Posterior cingulate gyrus (tissue), 11 donors: ENCODE measurements around the gene EDA.

Experiments
- DNase-seq, 10 donors: peaks; one replicate each; pipeline versions ENCODE4 v3.0.0 to v3.0.0-alpha.2; 2020 to 2021; ENCODE audit warnings: mixed read lengths in 3 of 10
- intact Hi-C: fragments of 100-400 bp; cut with DNase I; formaldehyde crosslinking; loops from one replicate; pipeline ENCODE4 v1.15.1; 2023

The EDA gene

DNA sequence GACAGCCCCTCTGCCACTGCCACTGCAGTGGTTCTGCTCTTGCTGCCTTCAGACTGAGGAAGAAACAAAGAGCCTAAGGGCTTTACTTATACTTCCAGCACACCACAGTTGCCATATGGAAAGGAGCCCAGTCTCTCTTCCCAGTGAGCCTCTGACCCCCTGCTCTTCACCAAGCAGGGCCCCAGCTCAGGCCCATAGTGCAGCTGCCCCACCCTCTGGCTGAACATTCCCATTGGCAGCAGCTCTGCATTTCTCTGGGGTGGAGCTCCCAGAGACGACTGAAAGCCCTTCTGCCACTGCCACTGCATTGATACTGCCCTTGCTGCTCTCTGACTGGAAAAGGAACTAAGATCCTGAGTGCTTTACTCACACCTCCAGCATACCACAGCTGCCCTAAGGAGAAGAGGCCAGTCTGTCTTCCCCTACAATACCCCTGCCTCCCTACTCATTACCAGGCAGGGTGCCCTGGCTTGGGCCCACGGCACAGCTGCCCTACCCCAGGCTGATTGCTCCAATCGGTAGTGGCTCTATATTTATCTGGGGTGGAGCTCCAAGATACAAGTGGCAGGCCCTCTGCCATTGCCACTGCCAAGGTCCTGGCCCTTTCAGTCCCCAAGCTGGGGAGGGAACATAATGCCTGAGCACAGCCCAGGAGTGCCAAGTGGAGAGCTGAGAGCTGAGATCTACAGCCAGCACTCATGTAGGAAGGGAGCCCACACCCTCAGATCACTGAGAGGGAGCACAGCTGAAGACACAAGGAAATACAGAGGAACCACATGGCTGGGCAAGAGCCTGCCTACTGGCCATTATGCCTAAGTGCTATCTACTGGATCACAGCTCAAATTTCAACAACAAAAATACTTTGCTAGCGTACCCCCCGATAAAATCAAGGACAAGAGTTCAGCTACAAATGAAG is 397.8 kb downstream of the EDA start:
- intact Hi-C loops, result no loop called here
- no peak for DNase-seq

DNA sequence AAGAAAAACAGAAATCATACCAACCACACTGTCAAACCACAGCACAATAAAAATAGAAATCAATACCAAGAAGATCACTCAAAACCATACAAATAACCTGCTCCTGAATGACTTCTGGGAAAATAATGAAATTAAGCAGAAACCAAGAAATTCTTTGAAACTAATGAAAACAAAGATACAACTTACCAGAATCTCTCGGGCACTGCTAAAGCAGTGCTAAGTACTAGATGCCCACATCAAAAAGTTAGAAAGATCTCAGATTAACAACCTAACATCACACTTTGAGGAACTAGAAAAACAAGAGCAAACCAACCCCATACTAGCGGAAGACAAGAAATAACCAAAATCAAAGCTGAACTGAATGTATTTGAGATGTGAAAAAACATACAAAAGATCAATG is 400.6 kb downstream of the EDA start:
- DNase-seq, result no peak
- intact Hi-C loops, result no loop called here

DNA sequence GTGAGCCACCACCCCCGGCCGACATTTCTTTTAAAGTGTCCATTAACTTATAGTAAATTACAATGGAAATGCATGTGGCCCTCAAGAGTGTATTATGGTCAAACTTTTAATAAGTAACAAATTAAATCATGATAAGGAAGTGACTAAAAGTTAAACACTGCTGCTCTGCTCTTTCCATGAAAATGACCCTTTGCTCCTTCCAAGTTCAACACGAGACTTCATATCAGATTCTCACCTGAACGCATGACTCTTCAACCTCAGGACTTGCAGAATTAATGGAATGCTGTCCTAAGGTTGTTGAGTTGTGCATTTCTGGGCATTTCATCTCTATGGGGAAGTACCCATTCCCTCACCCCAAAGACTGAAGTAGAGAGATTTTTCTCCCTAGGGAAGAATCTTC is 406.7 kb downstream of the EDA start:
- DNase-seq, result no peak
- intact Hi-C loops, result no loop called here

DNA sequence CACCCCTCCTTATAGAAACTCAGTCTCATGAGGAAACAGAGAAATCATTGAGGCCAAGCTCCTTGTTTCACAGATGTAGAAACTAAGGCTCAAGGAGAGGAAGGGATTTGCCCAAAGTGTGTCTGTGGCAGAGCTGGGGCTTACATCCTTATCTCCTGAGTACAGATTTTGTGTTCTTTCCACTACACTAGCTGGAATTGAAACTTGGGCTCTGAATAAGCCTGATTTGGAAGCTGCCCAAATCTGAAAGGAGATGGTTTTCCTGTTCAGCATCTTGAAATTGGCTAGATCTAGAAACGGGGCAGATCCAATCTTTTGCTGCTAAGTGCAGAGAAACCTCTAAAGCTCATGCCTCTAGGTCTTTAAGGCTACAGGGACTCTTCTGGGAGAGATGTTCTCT is 409.6 kb downstream of the EDA start:
- no peak for DNase-seq
- intact Hi-C loops, result no loop called here

DNA sequence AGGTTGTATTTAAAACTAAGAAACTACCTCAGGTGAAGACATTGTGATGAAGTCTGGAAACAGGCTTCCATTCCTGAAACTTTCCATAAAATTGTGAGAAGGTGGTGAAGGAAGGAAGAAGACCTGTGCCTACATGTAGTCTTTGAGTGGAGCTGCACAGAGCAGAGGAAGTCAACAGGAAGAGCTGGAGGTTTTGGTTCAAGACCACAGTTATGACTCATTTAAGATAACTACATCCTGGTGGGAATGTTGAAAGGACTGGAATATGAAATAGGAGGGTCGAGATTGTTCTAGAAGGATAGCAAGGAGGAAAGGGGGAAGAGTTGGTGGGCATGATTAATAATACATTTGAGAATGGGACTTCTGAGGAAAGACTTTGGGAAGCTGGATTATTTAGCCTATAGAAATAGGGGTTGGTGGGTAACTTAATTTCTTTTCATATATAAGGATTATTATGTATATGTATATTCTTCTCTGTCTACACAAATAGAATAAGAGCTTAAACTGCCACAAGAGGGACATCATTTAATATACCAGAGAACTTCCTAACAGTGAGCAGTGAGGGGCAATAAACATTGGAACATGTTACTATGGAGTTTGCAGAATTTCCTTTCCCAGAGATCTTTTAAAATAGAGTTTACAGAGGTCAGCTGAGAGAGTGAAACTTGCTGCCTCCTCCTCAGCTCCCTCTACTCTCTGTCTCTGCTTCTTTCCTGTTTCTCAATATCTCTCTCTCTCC is 410.4 kb downstream of the EDA start:
- DNase-seq, result no peak
- intact Hi-C loops, result no loop called here

DNA sequence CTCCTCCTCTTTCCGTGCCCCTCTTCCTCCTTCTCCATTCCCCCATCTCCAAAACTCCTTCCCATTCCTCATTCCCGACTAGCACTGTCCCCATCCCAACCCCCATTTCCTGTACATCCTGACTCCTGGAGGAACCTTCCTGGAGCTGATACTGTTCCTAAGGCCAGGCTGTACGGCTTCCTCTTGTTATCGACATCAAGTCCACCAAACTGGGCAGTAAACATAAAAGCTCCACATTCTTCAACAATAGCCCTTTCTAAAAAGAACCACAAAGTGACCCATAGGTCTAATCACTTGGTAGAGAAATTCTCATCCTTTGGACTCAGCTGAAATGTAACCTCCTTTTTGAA is 410.9 kb downstream of the EDA start:
- no peak for DNase-seq

DNA sequence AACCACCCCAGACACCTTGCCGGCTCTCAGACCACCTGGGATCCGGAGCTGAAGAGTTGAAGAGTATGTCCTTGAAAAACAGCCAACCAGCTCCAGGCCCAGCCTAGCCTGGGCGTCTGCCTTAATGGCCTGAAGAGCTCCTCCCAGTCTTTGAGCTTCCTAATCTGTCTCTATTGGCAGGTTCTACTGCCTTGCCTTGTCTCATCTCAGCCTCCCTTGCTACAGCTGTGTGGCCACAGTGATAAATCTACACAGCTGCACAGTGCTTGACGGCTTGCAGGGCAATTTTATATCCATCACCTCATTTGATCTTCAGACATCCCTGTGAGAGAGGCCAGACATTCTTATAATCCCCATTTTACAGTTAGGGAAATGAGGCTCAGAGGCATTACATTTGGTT is 413.9 kb downstream of the EDA start:
- no peak for DNase-seq
- intact Hi-C loops, result loop anchor here (1.0 kb wide), 1 partner anchor 537 kb away; no protein-coding TSS in a partner anchor

More for the DNA sequence above, 410.9 kb downstream of the EDA start:
- intact Hi-C loops, result no loop called here

DNA sequence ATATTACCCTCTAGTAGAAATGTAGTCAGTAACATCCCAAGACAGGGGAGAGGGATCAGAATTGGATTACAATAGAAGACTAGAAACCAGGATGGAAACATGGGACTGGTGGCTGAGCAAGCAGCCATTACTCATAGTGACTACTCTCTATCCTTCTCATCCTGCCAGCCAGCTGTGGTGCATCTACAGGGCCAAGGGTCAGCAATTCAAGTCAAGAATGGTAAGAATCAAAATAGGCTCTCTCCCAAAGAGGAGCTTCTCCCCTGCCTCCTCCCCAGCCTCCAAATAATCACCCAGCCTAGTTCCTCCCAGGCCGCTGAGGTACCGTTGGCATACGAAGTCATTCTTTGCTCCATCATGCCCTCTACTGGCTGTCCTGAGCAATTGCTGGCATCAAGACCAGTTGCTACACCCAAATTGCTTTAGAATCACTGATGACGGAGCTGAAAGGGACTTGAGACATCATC is 414.4 kb downstream of the EDA start:
- intact Hi-C loops, result loop anchor here (1.0 kb wide), 1 partner anchor 537 kb away; no protein-coding TSS in a partner anchor
- DNase-seq, result peak in 5 of 10 donors; percentile 8 to 84 (median 22)

DNA sequence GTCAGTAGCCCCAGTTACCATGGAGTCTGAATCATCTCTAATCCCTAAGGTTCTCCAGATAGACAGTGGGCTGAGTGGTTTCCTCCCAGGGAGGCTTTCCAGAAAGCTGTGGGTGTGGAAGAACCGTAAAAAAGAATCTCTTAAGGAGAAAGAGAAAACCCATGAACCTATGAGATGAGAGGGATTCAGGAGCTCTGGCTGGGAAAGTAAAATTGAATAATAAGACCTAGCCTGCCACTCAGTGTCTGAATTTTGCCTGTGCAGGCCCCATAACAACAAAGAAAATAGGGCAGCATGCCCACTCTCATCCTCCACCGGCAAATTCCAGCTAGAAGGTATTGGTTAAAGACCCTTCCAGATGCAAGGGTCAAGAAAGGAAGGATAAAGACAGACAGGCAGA is 416.9 kb downstream of the EDA start:
- no peak for DNase-seq
- intact Hi-C loops, result no loop called here

DNA sequence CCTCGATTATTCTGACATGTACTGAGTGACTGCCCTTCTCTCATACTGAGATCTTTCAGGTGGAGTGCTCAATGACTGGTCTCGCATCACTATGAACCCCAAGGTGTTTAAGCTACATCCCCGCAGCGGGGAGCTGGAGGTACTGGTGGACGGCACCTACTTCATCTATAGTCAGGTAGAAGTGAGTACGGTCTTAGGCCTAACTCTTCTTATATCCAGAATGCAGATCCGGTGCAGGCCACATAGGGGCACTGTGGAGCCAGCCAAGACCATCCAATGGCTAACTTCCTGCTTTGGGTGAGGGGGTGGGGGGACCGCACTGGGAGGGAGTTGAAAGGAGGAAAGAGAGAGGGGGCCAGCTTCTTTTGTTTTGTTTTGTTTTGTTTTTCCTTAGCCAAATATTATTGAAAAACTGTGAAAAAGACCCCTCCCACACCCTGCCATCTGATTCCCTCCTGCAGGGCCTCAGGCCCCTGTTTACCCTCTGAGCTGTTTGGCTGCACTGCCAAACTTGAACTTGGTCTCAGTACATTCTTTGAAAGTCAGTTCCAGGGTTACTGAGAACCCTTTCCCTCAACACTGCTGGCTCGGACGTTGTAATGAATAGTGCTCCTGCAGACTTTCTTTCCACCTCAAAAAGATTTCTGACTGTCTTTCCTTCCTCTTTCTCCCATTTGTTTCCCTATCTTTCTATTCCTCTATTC is 417.6 kb downstream of the EDA start:
- DNase-seq, result peak in 3 of 10 donors; percentile 8 to 13 (median 11)
- intact Hi-C loops, result no loop called here

DNA sequence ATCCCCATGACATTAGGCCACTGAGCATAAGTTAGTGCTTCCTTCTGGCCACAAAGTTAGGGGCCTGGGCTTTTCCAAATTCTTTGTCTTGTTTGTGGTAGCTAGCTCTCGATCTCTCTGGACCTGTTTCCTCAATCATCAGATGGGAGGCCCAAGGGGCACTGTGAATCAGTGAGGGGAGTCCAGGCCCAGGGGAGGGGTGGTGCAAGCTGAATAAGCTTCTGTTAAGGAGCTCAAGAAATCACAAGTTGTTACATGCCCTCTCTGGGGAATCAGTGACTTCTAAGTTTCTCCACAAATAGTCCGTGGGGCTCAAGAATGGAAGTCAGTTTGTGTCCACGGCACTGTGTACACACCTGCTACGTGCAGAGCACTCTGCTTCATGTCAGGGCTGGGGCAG is 418.7 kb downstream of the EDA start:
- intact Hi-C loops, result no loop called here

DNA sequence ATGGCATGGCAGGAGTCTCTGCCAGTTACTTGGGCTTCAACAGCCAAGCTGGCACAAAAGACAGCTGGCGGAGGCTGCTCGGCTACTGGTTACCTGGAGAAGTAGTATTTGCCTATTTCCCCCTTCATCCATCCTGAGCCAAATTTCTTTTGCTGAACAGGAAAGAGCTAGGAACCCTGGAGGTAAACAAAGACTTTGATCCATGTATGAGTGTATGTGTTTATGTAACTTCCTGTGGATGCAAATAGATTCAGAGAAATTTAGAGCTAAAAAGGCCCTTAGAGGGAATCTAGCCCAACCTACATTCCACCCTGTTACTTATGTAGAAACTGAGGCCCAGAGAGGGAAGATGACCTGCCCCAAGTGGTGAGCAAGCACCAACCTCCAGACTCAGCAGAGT is 422.6 kb downstream of the EDA start:
- intact Hi-C loops, result no loop called here
- no peak for DNase-seq

More for the DNA sequence above, 418.7 kb downstream of the EDA start:
- no peak for DNase-seq

DNA sequence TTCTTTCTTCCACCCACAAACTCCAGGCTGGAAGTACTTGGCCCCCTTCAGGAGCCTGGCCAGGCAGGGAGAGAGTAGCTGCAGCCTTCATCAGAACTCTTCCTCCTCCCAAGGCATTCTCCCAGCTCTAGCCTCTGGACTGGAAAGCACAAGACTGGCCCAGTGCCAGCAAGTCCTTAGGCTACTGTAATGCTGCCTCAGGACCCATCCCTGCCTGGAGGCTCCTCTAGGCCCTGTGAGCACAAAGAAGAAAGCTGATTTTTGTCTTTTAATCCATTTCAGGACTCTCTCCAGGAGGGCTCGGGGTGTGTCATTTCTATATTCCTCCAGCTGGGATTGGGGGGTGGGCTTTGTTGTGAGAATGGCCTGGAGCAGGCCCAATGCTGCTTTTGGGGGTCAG is 423.0 kb downstream of the EDA start:
- intact Hi-C loops, result no loop called here
- no peak for DNase-seq

DNA sequence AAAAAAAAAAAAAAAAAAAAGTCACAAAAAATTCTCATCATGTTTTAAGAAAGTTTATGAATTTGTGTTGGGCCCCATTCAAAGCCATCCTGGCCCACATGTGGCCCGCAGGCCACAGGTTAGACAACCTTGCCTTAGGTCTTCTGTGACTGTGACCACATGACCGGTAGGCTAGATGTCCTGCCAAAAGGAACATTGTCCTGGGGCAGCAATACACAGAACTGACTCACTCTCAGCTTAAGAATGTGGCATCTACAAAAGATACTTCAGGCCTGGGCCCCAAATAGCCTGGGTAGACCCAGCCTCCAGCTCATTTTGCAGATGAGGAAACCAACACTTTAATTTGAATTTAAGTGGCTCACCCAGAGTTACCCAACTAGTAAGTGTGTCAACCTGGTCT is 423.8 kb downstream of the EDA start:
- intact Hi-C loops, result no loop called here
- DNase-seq, result no peak

DNA sequence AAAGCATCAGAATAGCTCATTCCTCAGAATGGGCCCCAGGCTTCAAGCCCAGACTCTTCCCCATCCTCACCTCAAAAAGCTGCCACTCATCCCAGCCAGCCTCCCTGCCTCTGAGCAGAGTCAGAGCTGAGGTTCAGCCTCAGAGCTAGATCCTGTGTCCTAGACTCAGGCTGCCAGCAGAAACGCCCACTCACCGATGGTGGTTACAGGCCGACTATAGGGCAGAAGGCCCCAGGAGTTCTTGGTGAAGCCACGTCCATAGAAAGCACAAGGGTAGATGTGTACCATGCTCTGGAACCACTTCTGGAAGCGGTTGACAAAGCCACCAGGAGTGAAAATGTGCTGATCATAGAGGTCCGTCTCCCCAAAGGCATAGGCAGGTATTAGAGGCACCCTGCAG is 426.1 kb downstream of the EDA start:
- intact Hi-C loops, result no loop called here
- no peak for DNase-seq

DNA sequence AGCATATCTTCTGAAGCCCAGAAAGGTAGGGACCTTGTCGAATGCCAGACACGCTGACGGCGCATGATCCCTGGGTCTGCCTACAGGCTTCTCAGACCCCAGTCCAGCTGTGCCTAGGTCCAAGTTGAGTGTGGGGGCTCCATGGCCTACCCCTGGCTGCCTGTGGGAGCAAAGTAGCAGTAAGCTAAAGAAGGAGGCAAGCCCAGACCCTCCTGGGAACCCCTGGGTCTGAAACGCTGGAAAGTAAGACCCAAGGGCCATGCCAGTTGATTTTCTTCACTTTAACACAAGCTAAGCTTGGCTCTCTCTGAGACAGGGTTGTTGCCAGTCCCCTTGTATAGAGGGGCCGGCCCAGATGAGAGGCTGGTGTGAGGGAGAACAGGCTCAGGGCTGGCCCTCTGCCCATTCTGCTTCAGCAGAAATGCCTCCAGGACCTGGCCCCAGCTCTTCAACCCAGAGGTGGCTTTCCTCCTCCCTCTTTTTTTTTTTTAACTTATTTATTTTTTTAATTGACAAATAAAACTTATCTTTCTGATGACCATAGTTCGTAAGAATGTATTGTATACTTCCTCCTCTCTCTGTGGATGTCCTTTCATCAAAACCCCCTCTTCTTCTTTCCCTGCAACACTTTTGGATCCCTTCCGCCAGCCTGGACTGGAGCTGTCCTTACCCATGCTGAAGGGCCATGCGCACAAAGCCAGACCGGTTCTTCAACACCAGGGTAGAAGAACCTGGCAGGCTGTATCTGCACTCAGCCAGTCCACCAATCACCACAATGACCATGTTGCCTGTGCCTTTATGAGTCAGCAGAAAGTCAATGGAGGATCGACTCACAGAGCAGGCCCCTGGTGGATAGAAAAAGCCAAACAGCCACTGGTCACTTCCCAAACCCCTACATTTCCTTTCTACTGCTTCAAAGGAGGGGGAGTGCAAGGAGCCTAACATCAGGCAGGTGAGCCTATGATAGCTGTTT is 426.8 kb downstream of the EDA start:
- DNase-seq, result no peak
- intact Hi-C loops, result no loop called here

DNA sequence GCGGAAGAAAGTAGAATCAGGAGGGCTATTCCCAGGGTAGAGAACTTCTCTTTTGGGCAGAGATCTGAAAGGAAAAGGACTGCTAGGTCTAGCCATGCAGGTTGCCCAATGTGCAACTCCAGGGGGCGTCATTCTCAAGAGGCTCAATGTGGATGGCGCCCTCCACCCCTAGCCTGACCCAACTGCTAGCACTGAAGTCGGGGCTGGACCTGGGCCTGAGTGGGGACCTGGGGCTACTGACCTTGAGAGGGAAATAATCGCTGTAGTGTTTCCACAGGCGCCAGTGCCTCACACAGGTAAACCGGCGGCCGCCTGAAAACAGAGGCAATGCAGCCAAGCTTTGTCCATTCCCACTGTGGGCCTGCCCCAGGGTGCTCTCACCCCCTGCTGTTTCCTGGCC is 427.8 kb downstream of the EDA start:
- intact Hi-C loops, result no loop called here
- no peak for DNase-seq

DNA sequence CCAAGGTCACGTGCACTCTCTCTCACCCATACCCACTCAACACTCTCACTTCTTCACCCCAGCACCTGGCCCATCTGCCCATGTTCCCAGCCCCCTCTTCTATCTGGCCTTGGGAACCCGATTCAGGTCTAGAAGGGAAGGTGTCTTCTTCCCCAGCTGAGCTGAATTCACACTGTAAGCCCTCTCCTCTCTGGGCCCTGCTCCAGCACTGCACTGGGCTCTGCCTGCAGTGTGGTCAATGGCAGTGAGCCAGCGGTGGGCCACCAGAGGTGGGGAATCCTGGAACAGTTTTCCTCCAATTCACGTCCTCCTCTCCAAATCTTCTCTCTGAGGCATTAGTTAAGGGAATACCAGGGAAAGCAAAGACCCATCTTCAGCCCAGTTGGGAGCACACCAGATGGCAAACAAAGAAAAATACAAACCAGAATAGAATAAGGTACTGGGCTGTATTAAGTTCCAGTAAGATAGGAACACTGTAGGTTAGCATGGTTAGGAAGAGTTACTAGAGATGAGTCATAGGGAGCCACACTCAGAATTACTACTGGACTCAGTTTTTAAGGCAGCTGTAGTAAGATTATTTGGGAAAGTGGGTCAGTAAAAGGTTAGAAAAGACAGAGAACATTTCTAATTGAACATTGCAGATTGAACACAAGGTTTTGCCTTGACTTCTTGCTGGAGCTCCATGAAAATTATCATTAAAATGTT is 428.8 kb downstream of the EDA start:
- intact Hi-C loops, result no loop called here
- DNase-seq, result no peak

DNA sequence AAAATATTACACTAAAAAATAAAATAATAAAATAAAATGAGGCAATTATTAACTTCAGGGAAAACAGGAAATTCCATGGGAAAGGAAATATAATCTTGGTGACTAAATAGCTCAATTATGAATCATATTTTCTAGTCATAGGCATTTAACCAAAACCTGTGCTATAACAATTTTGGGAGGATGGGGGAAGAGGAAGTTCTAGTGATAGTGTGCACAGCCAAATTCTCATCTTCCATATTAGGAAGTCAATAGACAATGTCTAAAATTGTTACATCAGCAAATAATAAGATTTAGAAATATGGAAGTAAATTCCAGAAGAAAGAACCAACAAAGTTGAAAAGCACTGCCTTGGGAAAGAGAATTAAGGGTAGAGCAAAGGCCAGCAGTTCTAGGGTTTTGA is 431.1 kb downstream of the EDA start:
- no peak for DNase-seq
- intact Hi-C loops, result no loop called here
